H1 (cell line): Measurements from ENCODE around the gene CCDC51. TPM values are rescaled to one million over a fixed set of nuclear protein-coding genes. Genes with fewer than 3 reads are reported as not detected.
A peak's percentile ranks its signal among the peaks of the same experiment; 100 is the strongest.

Experiments used
- CTCF ChIA-PET: fragments of 300-600 bp; sonication (Branson Sonifier 250); formaldehyde crosslinking; loops from one replicate; lab custom pipeline; 2021; ENCODE audit not compliant: partially characterized antibody; lab: Charles Lee
- POLR2A ChIA-PET: fragments of 300-600 bp; sonication (Branson Sonifier 250); formaldehyde crosslinking; loops from one replicate; lab custom pipeline; 2021; ENCODE audit warnings: inconsistent platforms; ENCODE audit not compliant: partially characterized antibody; lab: Charles Lee
- DNase-seq, 2 experiments: peaks; one replicate each; pipeline versions ENCODE4 v3.0.0 to v3.0.0-alpha.2; 2010 to 2022; ENCODE audit warnings: low spot score in 2 of 2, low read depth in 1 of 2, mixed read lengths in 1 of 2
- FAIRE-seq: peaks from 2 replicates; lab custom pipeline; 2011; peaks lifted over from hg19 to GRCh38; lab: Jason Lieb, UNC
- H2AFZ ChIP-seq: 2 replicates; pipeline ENCODE4 v1.8.1; 2012; ENCODE audit warnings: low read length, inconsistent platforms
- H2AK5ac ChIP-seq: 2 replicates; pipeline ENCODE4 v1.6.1; 2013; ENCODE audit warnings: low read depth, low read length
- H2BK120ac ChIP-seq: replicated peaks from 2 replicates; pipeline ENCODE3; 2013; ENCODE audit warnings: low read depth, low read length, inconsistent platforms
- H2BK12ac ChIP-seq: 2 replicates; pipeline ENCODE4 v1.6.1; 2013; ENCODE audit warnings: low read depth, low read length
- H2BK15ac ChIP-seq: 2 replicates; pipeline ENCODE4 v1.6.1; 2013; ENCODE audit warnings: low read length
- H2BK20ac ChIP-seq: 2 replicates; pipeline ENCODE4 v1.6.1; 2013; ENCODE audit warnings: low read length
- H2BK5ac ChIP-seq: 2 replicates; pipeline ENCODE4 v1.6.1; 2013; ENCODE audit warnings: low read depth, low read length
- H3K14ac ChIP-seq: 2 replicates; pipeline ENCODE4 v1.6.1; 2013; ENCODE audit warnings: inconsistent platforms; ENCODE audit not compliant: insufficient read length
- H3K18ac ChIP-seq: 2 replicates; pipeline ENCODE4 v1.6.1; 2013; ENCODE audit warnings: low read length; ENCODE audit errors: extremely low read depth
- H3K23ac ChIP-seq: 2 replicates; pipeline ENCODE4 v1.6.1; 2013; ENCODE audit warnings: inconsistent platforms; ENCODE audit not compliant: insufficient read length
- H3K23me2 ChIP-seq: 2 replicates; pipeline ENCODE4 v1.6.1; 2013; ENCODE audit warnings: low read depth, low read length
- H3K27ac ChIP-seq: 2 replicates; pipeline ENCODE4 v1.6.1; 2011; ENCODE audit warnings: low read depth, low read length, inconsistent platforms
- H3K27me3 ChIP-seq, 4 experiments: replicated peaks in 1 of 4; 1 replicate in 1 of 4; 2 replicates in 3 of 4; pipeline versions ENCODE4 v1.6.1 to v1.8.1; 2011 to 2013; ENCODE audit warnings: low read length in 3 of 4, mild to moderate bottlenecking in 3 of 4, inconsistent platforms in 2 of 4, mixed read lengths in 2 of 4, moderate library complexity in 1 of 4; ENCODE audit not compliant: control insufficient read depth in 3 of 4, insufficient read depth in 3 of 4; ENCODE audit errors: extremely low read depth in 1 of 4
- H3K36me3 ChIP-seq, 4 experiments: 2 replicates each; pipeline versions ENCODE4 v1.6.1 to v1.8.1; 2011 to 2013; ENCODE audit warnings: mild to moderate bottlenecking in 4 of 4, low read length in 3 of 4, moderate library complexity in 2 of 4, control low read depth in 1 of 4, inconsistent platforms in 1 of 4; ENCODE audit not compliant: insufficient read depth in 4 of 4, control insufficient read depth in 2 of 4
- H3K4ac ChIP-seq: replicated peaks from 2 replicates; pipeline ENCODE3; 2013; ENCODE audit warnings: low read length, low read depth, mixed read lengths, inconsistent platforms; ENCODE audit not compliant: insufficient read length
- H3K4me1 ChIP-seq, 4 experiments: replicated peaks in 1 of 4; 1 replicate in 1 of 4; 2 replicates in 3 of 4; pipeline versions ENCODE4 v1.6.1 to v1.8.1; 2011 to 2013; ENCODE audit warnings: low read length in 3 of 4, inconsistent platforms in 2 of 4, mixed read lengths in 1 of 4; ENCODE audit not compliant: insufficient read depth in 4 of 4, control insufficient read depth in 3 of 4
- H3K4me2 ChIP-seq, 2 experiments: 2 replicates each; pipeline versions ENCODE4 v1.6.1 to v1.8.1; 2011 to 2013; ENCODE audit warnings: low read depth in 2 of 2, low read length in 2 of 2, control low read depth in 1 of 2, inconsistent platforms in 1 of 2, mild to moderate bottlenecking in 1 of 2; ENCODE audit not compliant: insufficient read depth in 1 of 2
- H3K4me3 ChIP-seq, 4 experiments: fragments of 200-600, 300-600 bp in 1 of 4; sonication (generic), shearing (Covaris generic), sonication (Bioruptor Twin) in 1 of 4; 2 replicates each; pipeline versions ENCODE4 v1.5.1 to v1.8.1; 2011 to 2016; ENCODE audit warnings: low read length in 4 of 4, low read depth in 3 of 4, control low read depth in 2 of 4, inconsistent platforms in 2 of 4, mild to moderate bottlenecking in 2 of 4, mixed read lengths in 1 of 4, moderate library complexity in 1 of 4; ENCODE audit not compliant: insufficient read depth in 2 of 4; ENCODE audit errors: extremely low read depth in 1 of 4
- H3K56ac ChIP-seq: replicated peaks from 2 replicates; pipeline ENCODE3; 2013; ENCODE audit warnings: low read depth, mild to moderate bottlenecking, mixed read lengths, low read length, inconsistent platforms; ENCODE audit not compliant: insufficient read length
- H3K79me1 ChIP-seq: 2 replicates; pipeline ENCODE4 v1.6.1; 2013; ENCODE audit warnings: low read depth, low read length, control low read depth
- H3K79me2 ChIP-seq, 2 experiments: 2 replicates each; pipeline versions ENCODE4 v1.6.1 to v1.8.1; 2012 to 2013; ENCODE audit warnings: low read length in 2 of 2, mild to moderate bottlenecking in 2 of 2, inconsistent platforms in 1 of 2; ENCODE audit not compliant: insufficient read depth in 2 of 2, control insufficient read depth in 1 of 2
- H3K9ac ChIP-seq, 4 experiments: replicated peaks in 1 of 4; 1 replicate in 1 of 4; 2 replicates in 3 of 4; pipeline versions ENCODE4 v1.6.1 to v1.8.1; 2011 to 2013; ENCODE audit warnings: low read depth in 3 of 4, low read length in 3 of 4, control low read depth in 2 of 4, mild to moderate bottlenecking in 2 of 4, moderate library complexity in 2 of 4, inconsistent platforms in 1 of 4; ENCODE audit errors: extremely low read depth in 1 of 4
- H3K9me3 ChIP-seq, 2 experiments: 2 replicates each; pipeline versions ENCODE4 v1.6.1 to v1.8.1; 2012 to 2013; ENCODE audit warnings: mild to moderate bottlenecking in 2 of 2, moderate library complexity in 2 of 2, control low read depth in 1 of 2, inconsistent platforms in 1 of 2, low read depth in 1 of 2, low read length in 1 of 2, mixed read lengths in 1 of 2; ENCODE audit not compliant: insufficient read depth in 2 of 2
- H4K20me1 ChIP-seq, 2 experiments: replicated peaks in 1 of 2; 2 replicates each; pipeline versions ENCODE3 to v1.8.1; 2011 to 2013; ENCODE audit warnings: inconsistent platforms in 2 of 2, low read length in 2 of 2, mild to moderate bottlenecking in 1 of 2; ENCODE audit not compliant: insufficient read depth in 2 of 2, control insufficient read depth in 1 of 2
- H4K5ac ChIP-seq: 2 replicates; pipeline ENCODE4 v1.6.1; 2013; ENCODE audit warnings: low read length, low read depth, mixed read lengths, inconsistent platforms; ENCODE audit not compliant: insufficient read length
- H4K8ac ChIP-seq: 2 replicates; pipeline ENCODE4 v1.8.0; 2013; ENCODE audit warnings: mild to moderate bottlenecking, moderate library complexity, low read length, inconsistent platforms; ENCODE audit not compliant: insufficient read depth; ENCODE audit errors: extremely low read depth
- H4K91ac ChIP-seq: replicated peaks from 2 replicates; pipeline ENCODE3; 2013; ENCODE audit warnings: low read length, mixed read lengths, inconsistent platforms; ENCODE audit not compliant: insufficient read length
- KDM5A ChIP-seq: fragments of 200-600 bp; IDR thresholded peaks from 2 replicates; pipeline ENCODE4 v1.7.1; 2012; ENCODE audit warnings: mild to moderate bottlenecking, low read length, inconsistent platforms, mixed read lengths
- POLR2AphosphoS5 ChIP-seq: IDR thresholded peaks from 2 replicates; pipeline ENCODE4 v1.6.1; 2011; ENCODE audit warnings: low read depth, low read length
- WGBS, 2 experiments: shearing (Covaris generic) in 1 of 2; methylation state at CpG; one replicate each; pipeline versions ENCODE4 v1.1.6 to v1.1.7; 2013 to 2015; ENCODE audit warnings: low lambda C conversion rate in 2 of 2, mixed read lengths in 2 of 2, inconsistent platforms in 1 of 2, low coverage in 1 of 2, missing lambda C conversion rate in 1 of 2; ENCODE audit not compliant: insufficient replicate concordance in 2 of 2, insufficient coverage in 1 of 2, insufficient read length in 1 of 2; ENCODE audit errors: extremely low coverage in 1 of 2, missing lambda C conversion rate in 1 of 2; 5-methylcytosine and 5-hydroxymethylcytosine counted together
- polyA plus RNA-seq, 7 experiments: library from polyadenylated mRNA; depleted of rRNA in 3 of 7; stranded (reverse) in 5 of 7; unstranded in 2 of 7; fragments of >200 nt in 5 of 7; fragments of 200-250 nt in 2 of 7; gene quantifications; 1 replicate in 5 of 7; 2 replicates in 1 of 7; 4 replicates in 1 of 7; pipeline versions ENCODE4 v1.2.1 to v1.2.3, GENCODE V29; 2011 to 2013; ENCODE audit warnings: missing spikeins in 2 of 7, mixed read lengths in 2 of 7
- total RNA-seq: library from RNA; stranded (reverse); fragmentation: NEBNext Ultra II Directional; extraction: Animal tissue kit (Norgen Biotek cat#: 25700); gene quantifications from 2 replicates; pipeline ENCODE4 v1.2.1, GENCODE V29; 2021

CCDC51 gene
- total and polyA plus RNA-seq, 2 of the 8 experiments (the other 6 are each of a cell fraction or from before 2014, with no cell fraction given): 21.3 to 21.4 TPM

- FAIRE-seq: no peak
- peak overlapping the region; percentile 58 for H3K4ac ChIP-seq
- no peak for DNase-seq
- peak overlapping the region; percentile 34; the same call in 1 of the 2 replicates for H3K27ac ChIP-seq
- peaks cover 7 to 43% (median 22%) of the 10 kb centered on the region in 4 experiments for H3K4me1 ChIP-seq
- H2BK5ac ChIP-seq: peak overlapping the region; percentile 82
- H2BK120ac ChIP-seq: no peak overlapping the region
- no peak overlapping the region for H3K23ac ChIP-seq
- H4K91ac ChIP-seq: peak overlapping the region; percentile 53
- H4K5ac ChIP-seq: no peak overlapping the region
- no peak for TF ChIP-seq KDM5A
- TF ChIP-seq POLR2AphosphoS5: no peak; the same call in 1 of the 2 replicates
- peaks cover 7 to 15% (median 10%) of the 10 kb centered on the region in 4 experiments; a peak in 6 of 8 replicates for H3K36me3 ChIP-seq
- no peak overlapping the region; the same call in 1 of the 2 replicates for H4K8ac ChIP-seq
- peak overlapping the region in 3 of 4 experiments; percentile 67 to 96 (median 93); a peak in 4 of 7 replicates for H3K9ac ChIP-seq
- peaks cover 42% of the 10 kb centered on the region for H3K79me1 ChIP-seq
- no peaks in the 10 kb centered on the region for H3K9me3 ChIP-seq
- ChIA-PET CTCF (interaction anchor here (0.9 to 5.4 kb wide), 4 partner anchors 9 to 153 kb away, joined by 3 to 34 read pairs (median 20); no protein-coding TSS in a partner anchor), POLR2A (interaction anchor here (0.6 to 31.5 kb wide), 14 partner anchors 7 to 233 kb away, joined by 3 to 650 read pairs (median 6); partner anchors contain the start of genes ATRIP, CCDC51, FBXW12 and TMA7)
- H4K20me1 ChIP-seq: peaks cover 14 to 29% of the 10 kb centered on the region in 2 experiments
- H3K79me2 ChIP-seq: peaks cover 32 to 72% of the 10 kb centered on the region in 2 experiments
- 85% methylated on average over 9 of the region's 9 CpGs; no CpG with 5 or more reads in 1 of the 2 experiments for WGBS, 2 experiments
- H3K4me2 ChIP-seq: peak overlapping the region; percentile 91 to 98
- peak overlapping the region; percentile 33; the same call in 1 of the 2 replicates for H2BK12ac ChIP-seq
- no peak overlapping the region; the same call in 1 of the 2 replicates for H2BK20ac ChIP-seq
- H3K27me3 ChIP-seq: no peaks in the 10 kb centered on the region
- peak overlapping the region in 3 of 4 experiments; percentile 66 to 85 (median 75); a peak in 7 of 8 replicates for H3K4me3 ChIP-seq
- no peak overlapping the region for H3K14ac ChIP-seq
- peak overlapping the region; percentile 88 for H2BK15ac ChIP-seq
- peak overlapping the region; percentile 90 for H2AK5ac ChIP-seq
- 0 out of 2 replicates have a peak overlapping the region, but pooled peaks have one; percentile 4 for H3K18ac ChIP-seq
- H3K23me2 ChIP-seq: peaks cover 13% of the 10 kb centered on the region
- no peak overlapping the region for H3K56ac ChIP-seq
- no peak overlapping the region for H2AFZ ChIP-seq
Measured at GRCh38 chr3:48427630-48427962, 12.3 kb downstream of the CCDC51 start.
